H1 (cell line): Measurements from ENCODE around the gene DOCK8. TPM values are rescaled to one million over a fixed set of nuclear protein-coding genes. Genes with fewer than 3 reads are reported as not detected.

Experiments
- CTCF ChIA-PET: fragments of 300-600 bp; sonication (Branson Sonifier 250); formaldehyde crosslinking; loops from one replicate; lab custom pipeline; 2021; ENCODE audit not compliant: partially characterized antibody; lab: Charles Lee
- POLR2A ChIA-PET: fragments of 300-600 bp; sonication (Branson Sonifier 250); formaldehyde crosslinking; loops from one replicate; lab custom pipeline; 2021; ENCODE audit warnings: inconsistent platforms; ENCODE audit not compliant: partially characterized antibody; lab: Charles Lee
- DNase-seq, 2 experiments: peaks; one replicate each; pipeline versions ENCODE4 v3.0.0 to v3.0.0-alpha.2; 2010 to 2022; ENCODE audit warnings: low spot score in 2 of 2, low read depth in 1 of 2, mixed read lengths in 1 of 2
- FAIRE-seq: peaks from 2 replicates; lab custom pipeline; 2011; peaks lifted over from hg19 to GRCh38; lab: Jason Lieb, UNC
- H2AFZ ChIP-seq: 2 replicates; pipeline ENCODE4 v1.8.1; 2012; ENCODE audit warnings: low read length, inconsistent platforms
- H2AK5ac ChIP-seq: 2 replicates; pipeline ENCODE4 v1.6.1; 2013; ENCODE audit warnings: low read depth, low read length
- H2BK120ac ChIP-seq: replicated peaks from 2 replicates; pipeline ENCODE3; 2013; ENCODE audit warnings: low read depth, low read length, inconsistent platforms
- H2BK12ac ChIP-seq: 2 replicates; pipeline ENCODE4 v1.6.1; 2013; ENCODE audit warnings: low read depth, low read length
- H2BK15ac ChIP-seq: 2 replicates; pipeline ENCODE4 v1.6.1; 2013; ENCODE audit warnings: low read length
- H2BK20ac ChIP-seq: 2 replicates; pipeline ENCODE4 v1.6.1; 2013; ENCODE audit warnings: low read length
- H2BK5ac ChIP-seq: 2 replicates; pipeline ENCODE4 v1.6.1; 2013; ENCODE audit warnings: low read depth, low read length
- H3K14ac ChIP-seq: 2 replicates; pipeline ENCODE4 v1.6.1; 2013; ENCODE audit warnings: inconsistent platforms; ENCODE audit not compliant: insufficient read length
- H3K18ac ChIP-seq: 2 replicates; pipeline ENCODE4 v1.6.1; 2013; ENCODE audit warnings: low read length; ENCODE audit errors: extremely low read depth
- H3K23ac ChIP-seq: 2 replicates; pipeline ENCODE4 v1.6.1; 2013; ENCODE audit warnings: inconsistent platforms; ENCODE audit not compliant: insufficient read length
- H3K23me2 ChIP-seq: 2 replicates; pipeline ENCODE4 v1.6.1; 2013; ENCODE audit warnings: low read depth, low read length
- H3K27ac ChIP-seq: 2 replicates; pipeline ENCODE4 v1.6.1; 2011; ENCODE audit warnings: low read depth, low read length, inconsistent platforms
- H3K27me3 ChIP-seq, 4 experiments: replicated peaks in 1 of 4; 1 replicate in 1 of 4; 2 replicates in 3 of 4; pipeline versions ENCODE4 v1.6.1 to v1.8.1; 2011 to 2013; ENCODE audit warnings: low read length in 3 of 4, mild to moderate bottlenecking in 3 of 4, inconsistent platforms in 2 of 4, mixed read lengths in 2 of 4, moderate library complexity in 1 of 4; ENCODE audit not compliant: control insufficient read depth in 3 of 4, insufficient read depth in 3 of 4; ENCODE audit errors: extremely low read depth in 1 of 4
- H3K36me3 ChIP-seq, 4 experiments: 2 replicates each; pipeline versions ENCODE4 v1.6.1 to v1.8.1; 2011 to 2013; ENCODE audit warnings: mild to moderate bottlenecking in 4 of 4, low read length in 3 of 4, moderate library complexity in 2 of 4, control low read depth in 1 of 4, inconsistent platforms in 1 of 4; ENCODE audit not compliant: insufficient read depth in 4 of 4, control insufficient read depth in 2 of 4
- H3K4ac ChIP-seq: replicated peaks from 2 replicates; pipeline ENCODE3; 2013; ENCODE audit warnings: low read length, low read depth, mixed read lengths, inconsistent platforms; ENCODE audit not compliant: insufficient read length
- H3K4me1 ChIP-seq, 4 experiments: replicated peaks in 1 of 4; 1 replicate in 1 of 4; 2 replicates in 3 of 4; pipeline versions ENCODE4 v1.6.1 to v1.8.1; 2011 to 2013; ENCODE audit warnings: low read length in 3 of 4, inconsistent platforms in 2 of 4, mixed read lengths in 1 of 4; ENCODE audit not compliant: insufficient read depth in 4 of 4, control insufficient read depth in 3 of 4
- H3K4me2 ChIP-seq, 2 experiments: 2 replicates each; pipeline versions ENCODE4 v1.6.1 to v1.8.1; 2011 to 2013; ENCODE audit warnings: low read depth in 2 of 2, low read length in 2 of 2, control low read depth in 1 of 2, inconsistent platforms in 1 of 2, mild to moderate bottlenecking in 1 of 2; ENCODE audit not compliant: insufficient read depth in 1 of 2
- H3K4me3 ChIP-seq, 4 experiments: fragments of 200-600, 300-600 bp in 1 of 4; sonication (generic), shearing (Covaris generic), sonication (Bioruptor Twin) in 1 of 4; 2 replicates each; pipeline versions ENCODE4 v1.5.1 to v1.8.1; 2011 to 2016; ENCODE audit warnings: low read length in 4 of 4, low read depth in 3 of 4, control low read depth in 2 of 4, inconsistent platforms in 2 of 4, mild to moderate bottlenecking in 2 of 4, mixed read lengths in 1 of 4, moderate library complexity in 1 of 4; ENCODE audit not compliant: insufficient read depth in 2 of 4; ENCODE audit errors: extremely low read depth in 1 of 4
- H3K56ac ChIP-seq: replicated peaks from 2 replicates; pipeline ENCODE3; 2013; ENCODE audit warnings: low read depth, mild to moderate bottlenecking, mixed read lengths, low read length, inconsistent platforms; ENCODE audit not compliant: insufficient read length
- H3K79me1 ChIP-seq: 2 replicates; pipeline ENCODE4 v1.6.1; 2013; ENCODE audit warnings: low read depth, low read length, control low read depth
- H3K79me2 ChIP-seq, 2 experiments: 2 replicates each; pipeline versions ENCODE4 v1.6.1 to v1.8.1; 2012 to 2013; ENCODE audit warnings: low read length in 2 of 2, mild to moderate bottlenecking in 2 of 2, inconsistent platforms in 1 of 2; ENCODE audit not compliant: insufficient read depth in 2 of 2, control insufficient read depth in 1 of 2
- H3K9ac ChIP-seq, 4 experiments: replicated peaks in 1 of 4; 1 replicate in 1 of 4; 2 replicates in 3 of 4; pipeline versions ENCODE4 v1.6.1 to v1.8.1; 2011 to 2013; ENCODE audit warnings: low read depth in 3 of 4, low read length in 3 of 4, control low read depth in 2 of 4, mild to moderate bottlenecking in 2 of 4, moderate library complexity in 2 of 4, inconsistent platforms in 1 of 4; ENCODE audit errors: extremely low read depth in 1 of 4
- H3K9me3 ChIP-seq, 2 experiments: 2 replicates each; pipeline versions ENCODE4 v1.6.1 to v1.8.1; 2012 to 2013; ENCODE audit warnings: mild to moderate bottlenecking in 2 of 2, moderate library complexity in 2 of 2, control low read depth in 1 of 2, inconsistent platforms in 1 of 2, low read depth in 1 of 2, low read length in 1 of 2, mixed read lengths in 1 of 2; ENCODE audit not compliant: insufficient read depth in 2 of 2
- H4K20me1 ChIP-seq, 2 experiments: replicated peaks in 1 of 2; 2 replicates each; pipeline versions ENCODE3 to v1.8.1; 2011 to 2013; ENCODE audit warnings: inconsistent platforms in 2 of 2, low read length in 2 of 2, mild to moderate bottlenecking in 1 of 2; ENCODE audit not compliant: insufficient read depth in 2 of 2, control insufficient read depth in 1 of 2
- H4K5ac ChIP-seq: 2 replicates; pipeline ENCODE4 v1.6.1; 2013; ENCODE audit warnings: low read length, low read depth, mixed read lengths, inconsistent platforms; ENCODE audit not compliant: insufficient read length
- H4K8ac ChIP-seq: 2 replicates; pipeline ENCODE4 v1.8.0; 2013; ENCODE audit warnings: mild to moderate bottlenecking, moderate library complexity, low read length, inconsistent platforms; ENCODE audit not compliant: insufficient read depth; ENCODE audit errors: extremely low read depth
- H4K91ac ChIP-seq: replicated peaks from 2 replicates; pipeline ENCODE3; 2013; ENCODE audit warnings: low read length, mixed read lengths, inconsistent platforms; ENCODE audit not compliant: insufficient read length
- BACH1 ChIP-seq: IDR thresholded peaks from 2 replicates; pipeline ENCODE4 v1.6.1; 2012; ENCODE audit warnings: low read length, improper control_type of control experiment
- CREB1 ChIP-seq: IDR thresholded peaks from 2 replicates; pipeline ENCODE4 v1.6.1; 2012; ENCODE audit warnings: inconsistent platforms
- EZH2 ChIP-seq: fragments of 200-600 bp; sonication (generic); IDR thresholded peaks from 2 replicates; pipeline ENCODE4 v1.7.1; 2012; ENCODE audit warnings: low read depth, mild to moderate bottlenecking, moderate library complexity, low read length, inconsistent platforms; ENCODE audit not compliant: severe bottlenecking
- NANOG ChIP-seq: IDR thresholded peaks from 2 replicates; pipeline ENCODE4 v1.6.1; 2011; ENCODE audit warnings: low read length, low read depth, mild to moderate bottlenecking, inconsistent platforms; ENCODE audit not compliant: insufficient read depth, poor library complexity, severe bottlenecking
- PHF8 ChIP-seq: fragments of 200-600 bp; sonication (generic); conservative IDR thresholded peaks from 2 replicates; pipeline ENCODE4 v1.7.1; 2012; ENCODE audit warnings: low read depth, mild to moderate bottlenecking, inconsistent platforms, low read length, moderate library complexity
- POLR2AphosphoS5 ChIP-seq: IDR thresholded peaks from 2 replicates; pipeline ENCODE4 v1.6.1; 2011; ENCODE audit warnings: low read depth, low read length
- RNF2 ChIP-seq: fragments of 200-900, 300-1000 bp; sonication (generic); IDR thresholded peaks from 2 replicates; pipeline ENCODE4 v1.7.1; 2016; ENCODE audit warnings: borderline replicate concordance, low read depth, mild to moderate bottlenecking, antibody characterized with exemption, low read length; ENCODE audit not compliant: poor library complexity, severe bottlenecking; ENCODE audit errors: missing control alignments
- RXRA ChIP-seq: IDR thresholded peaks from 2 replicates; pipeline ENCODE4 v1.6.1; 2011; ENCODE audit warnings: low read depth, mild to moderate bottlenecking, low read length, moderate library complexity; ENCODE audit not compliant: insufficient read depth
- SIRT6 ChIP-seq: IDR thresholded peaks from one replicate; pipeline ENCODE4 v1.7.1; 2012; ENCODE audit warnings: low read length, inconsistent platforms
- SP2 ChIP-seq: IDR thresholded peaks from 2 replicates; pipeline ENCODE4 v1.6.1; 2012; ENCODE audit warnings: mild to moderate bottlenecking, low read length, inconsistent platforms
- WGBS, 2 experiments: shearing (Covaris generic) in 1 of 2; methylation state at CpG; one replicate each; pipeline versions ENCODE4 v1.1.6 to v1.1.7; 2013 to 2015; ENCODE audit warnings: low lambda C conversion rate in 2 of 2, mixed read lengths in 2 of 2, inconsistent platforms in 1 of 2, low coverage in 1 of 2, missing lambda C conversion rate in 1 of 2; ENCODE audit not compliant: insufficient replicate concordance in 2 of 2, insufficient coverage in 1 of 2, insufficient read length in 1 of 2; ENCODE audit errors: extremely low coverage in 1 of 2, missing lambda C conversion rate in 1 of 2; 5-methylcytosine and 5-hydroxymethylcytosine counted together
- polyA plus RNA-seq, 7 experiments: library from polyadenylated mRNA; depleted of rRNA in 3 of 7; stranded (reverse) in 5 of 7; unstranded in 2 of 7; fragments of >200 nt in 5 of 7; fragments of 200-250 nt in 2 of 7; gene quantifications; 1 replicate in 5 of 7; 2 replicates in 1 of 7; 4 replicates in 1 of 7; pipeline versions ENCODE4 v1.2.1 to v1.2.3, GENCODE V29; 2011 to 2013; ENCODE audit warnings: missing spikeins in 2 of 7, mixed read lengths in 2 of 7
- total RNA-seq: library from RNA; stranded (reverse); fragmentation: NEBNext Ultra II Directional; extraction: Animal tissue kit (Norgen Biotek cat#: 25700); gene quantifications from 2 replicates; pipeline ENCODE4 v1.2.1, GENCODE V29; 2021
- TF ChIP-seq, protein P1 (sequence below): IDR thresholded peaks from 2 replicates; pipeline ENCODE4 v1.6.1; 2011; ENCODE audit warnings: low read length, improper control_type of control experiment
- TF ChIP-seq, protein P2 (sequence below): IDR thresholded peaks from 2 replicates; pipeline ENCODE4 v1.6.1; 2012; ENCODE audit warnings: low read length, inconsistent platforms

Gene DOCK8
- total and polyA plus RNA-seq, 2 of the 8 experiments (the other 6 are each of a cell fraction or from before 2014, with no cell fraction given): 0.57 to 2.0 TPM

DNA sequence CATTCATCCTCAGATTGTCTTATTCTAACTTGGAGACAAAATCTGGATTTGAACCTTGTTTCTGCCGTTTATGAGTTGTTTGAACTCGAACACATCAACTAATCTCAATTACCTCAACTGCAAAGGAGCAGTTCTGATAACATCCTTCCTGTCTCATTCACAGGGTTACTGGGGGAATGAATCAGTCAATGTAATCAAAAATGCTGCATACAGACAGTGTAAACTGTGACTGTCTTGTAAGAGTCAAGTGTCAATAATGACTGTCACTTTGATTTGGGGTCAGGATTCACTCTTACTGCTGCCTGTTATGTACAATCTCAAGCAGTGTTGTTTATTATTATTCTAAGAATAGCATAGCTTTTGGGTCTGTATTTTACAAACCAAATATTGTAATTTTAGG, 273.8 kb downstream of the DOCK8 start:
- no peak for DNase-seq
- no peak for TF ChIP-seq EZH2
- TF ChIP-seq RNF2: no peak
- TF ChIP-seq NANOG: no peak
- TF ChIP-seq SP2: no peak
- TF ChIP-seq, protein P1, sequence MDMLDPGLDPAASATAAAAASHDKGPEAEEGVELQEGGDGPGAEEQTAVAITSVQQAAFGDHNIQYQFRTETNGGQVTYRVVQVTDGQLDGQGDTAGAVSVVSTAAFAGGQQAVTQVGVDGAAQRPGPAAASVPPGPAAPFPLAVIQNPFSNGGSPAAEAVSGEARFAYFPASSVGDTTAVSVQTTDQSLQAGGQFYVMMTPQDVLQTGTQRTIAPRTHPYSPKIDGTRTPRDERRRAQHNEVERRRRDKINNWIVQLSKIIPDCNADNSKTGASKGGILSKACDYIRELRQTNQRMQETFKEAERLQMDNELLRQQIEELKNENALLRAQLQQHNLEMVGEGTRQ: no peak
- TF ChIP-seq BACH1: no peak
- TF ChIP-seq, protein P2, sequence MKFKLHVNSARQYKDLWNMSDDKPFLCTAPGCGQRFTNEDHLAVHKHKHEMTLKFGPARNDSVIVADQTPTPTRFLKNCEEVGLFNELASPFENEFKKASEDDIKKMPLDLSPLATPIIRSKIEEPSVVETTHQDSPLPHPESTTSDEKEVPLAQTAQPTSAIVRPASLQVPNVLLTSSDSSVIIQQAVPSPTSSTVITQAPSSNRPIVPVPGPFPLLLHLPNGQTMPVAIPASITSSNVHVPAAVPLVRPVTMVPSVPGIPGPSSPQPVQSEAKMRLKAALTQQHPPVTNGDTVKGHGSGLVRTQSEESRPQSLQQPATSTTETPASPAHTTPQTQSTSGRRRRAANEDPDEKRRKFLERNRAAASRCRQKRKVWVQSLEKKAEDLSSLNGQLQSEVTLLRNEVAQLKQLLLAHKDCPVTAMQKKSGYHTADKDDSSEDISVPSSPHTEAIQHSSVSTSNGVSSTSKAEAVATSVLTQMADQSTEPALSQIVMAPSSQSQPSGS: no peak
- no peak for TF ChIP-seq POLR2AphosphoS5
- no peak for TF ChIP-seq RXRA
- TF ChIP-seq SIRT6: no peak
- TF ChIP-seq PHF8: no peak
- TF ChIP-seq CREB1: no peak

More for the DNA sequence above, 273.8 kb downstream of the DOCK8 start:
- Histone ChIP-seq H3K4me3 (no peak overlapping the region), H2BK15ac (no peak overlapping the region), H3K4me1 (no peaks in the 10 kb centered on the region), H3K4ac (no peak overlapping the region), H2AFZ (no peak overlapping the region), H3K27me3 (no peaks in the 10 kb centered on the region), H3K79me2 (no peaks in the 10 kb centered on the region), H3K27ac (no peak overlapping the region), H4K5ac (no peak overlapping the region), H2BK12ac (no peak overlapping the region), H3K18ac (no peak overlapping the region), H3K23me2 (no peaks in the 10 kb centered on the region), H2BK20ac (no peak overlapping the region), H4K91ac (no peak overlapping the region), H2BK5ac (no peak overlapping the region), H3K79me1 (no peaks in the 10 kb centered on the region), H3K4me2 (no peak overlapping the region), H4K8ac (no peak overlapping the region), H3K9ac (no peak overlapping the region), H2BK120ac (no peak overlapping the region), H3K9me3 (peaks cover 2 to 4% of the 10 kb centered on the region in 2 experiments; a peak in 1 of 4 replicates), H3K56ac (no peak overlapping the region), H4K20me1 (no peaks in the 10 kb centered on the region), H2AK5ac (no peak overlapping the region), H3K36me3 (no peaks in the 10 kb centered on the region), H3K23ac (no peak overlapping the region), H3K14ac (no peak overlapping the region)
- no peak for FAIRE-seq
- WGBS, 2 experiments: 100% methylated on average over 2 of the region's 2 CpGs; no CpG with 5 or more reads in 1 of the 2 experiments
- CTCF ChIA-PET: interaction anchor here (1.1 kb wide), 1 partner anchor 9 kb away, joined by 3 read pairs; no protein-coding TSS in a partner anchor
- POLR2A ChIA-PET: no interaction called here
